GM12878 (cell line): Measurements from ENCODE around the gene NUDT22. TPM values are rescaled to one million over a fixed set of nuclear protein-coding genes. Genes with fewer than 3 reads are reported as not detected.
A peak's percentile ranks its signal among the peaks of the same experiment; 100 is the strongest.

Experiments used
- ASH2L ChIP-seq: fragments of 300-600, 200-600 bp; sonication (generic); IDR thresholded peaks from 2 replicates; pipeline ENCODE4 v1.6.1; 2017; ENCODE audit warnings: low read depth, mild to moderate bottlenecking, borderline replicate concordance
- BCL11A ChIP-seq: IDR thresholded peaks from 2 replicates; pipeline ENCODE4 v1.6.1; 2011; ENCODE audit warnings: low read depth, low read length
- BMI1 ChIP-seq: fragments of 450-650 bp; IDR thresholded peaks from 2 replicates; pipeline ENCODE4 v1.6.1; 2016; ENCODE audit warnings: mild to moderate bottlenecking, moderate library complexity, borderline replicate concordance
- CBFB ChIP-seq: IDR thresholded peaks from 2 replicates; pipeline ENCODE4 v1.6.1; 2016; ENCODE audit warnings: antibody characterized with exemption, low read depth
- CBX5 ChIP-seq: sonication (generic); IDR thresholded peaks from 2 replicates; pipeline ENCODE4 v1.6.1; 2016; ENCODE audit warnings: low read depth, moderate library complexity, mild to moderate bottlenecking, inconsistent platforms
- CHD2 ChIP-seq: IDR thresholded peaks from 2 replicates; pipeline ENCODE4 v1.6.1; 2011; ENCODE audit warnings: low read depth, low read length, improper control_type of control experiment, borderline replicate concordance
- CREB1 ChIP-seq: IDR thresholded peaks from 2 replicates; pipeline ENCODE4 v1.6.1; 2012; ENCODE audit warnings: low read depth, mild to moderate bottlenecking, inconsistent platforms
- DPF2 ChIP-seq: fragments of 450-650 bp; IDR thresholded peaks from 2 replicates; pipeline ENCODE4 v1.6.1; 2017; ENCODE audit warnings: mild to moderate bottlenecking
- IRF4 ChIP-seq: IDR thresholded peaks from 2 replicates; pipeline ENCODE4 v1.6.1; 2011; ENCODE audit warnings: low read depth, low read length
- KLF5 ChIP-seq: fragments of 450-650 bp; IDR thresholded peaks from 2 replicates; pipeline ENCODE4 v1.6.1; 2014; ENCODE audit warnings: mild to moderate bottlenecking; ENCODE audit not compliant: partially characterized antibody
- LARP7 ChIP-seq: fragments of 450-650 bp; IDR thresholded peaks from 2 replicates; pipeline ENCODE4 v1.6.1; 2017; ENCODE audit warnings: mild to moderate bottlenecking
- NFYA ChIP-seq: IDR thresholded peaks from 2 replicates; pipeline ENCODE4 v1.6.1; 2011; ENCODE audit warnings: low read depth, mild to moderate bottlenecking, low read length, improper control_type of control experiment, borderline replicate concordance
- NR2C2 ChIP-seq: IDR thresholded peaks from 2 replicates; pipeline ENCODE4 v1.6.1; 2011; ENCODE audit warnings: borderline replicate concordance, low read depth; ENCODE audit not compliant: control insufficient read depth, insufficient read length
- PAX8 ChIP-seq: fragments of 450-650 bp; IDR thresholded peaks from 2 replicates; pipeline ENCODE4 v1.6.1; 2017; ENCODE audit warnings: mild to moderate bottlenecking, moderate library complexity
- POLR2AphosphoS5 ChIP-seq: IDR thresholded peaks from 2 replicates; pipeline ENCODE4 v1.6.1; 2011; ENCODE audit warnings: mild to moderate bottlenecking, low read length, inconsistent platforms
- RAD51 ChIP-seq: fragments of 450-650 bp; IDR thresholded peaks from 2 replicates; pipeline ENCODE4 v1.6.1; 2016; ENCODE audit warnings: moderate library complexity, mild to moderate bottlenecking, inconsistent platforms
- RELA ChIP-seq: fragments of 450-650 bp; IDR thresholded peaks from 2 replicates; pipeline ENCODE4 v1.8.0; 2014; ENCODE audit warnings: borderline replicate concordance; ENCODE audit not compliant: partially characterized antibody
- SIN3A ChIP-seq: IDR thresholded peaks from 2 replicates; pipeline ENCODE4 v1.6.1; 2012; ENCODE audit warnings: low read depth, low read length, improper control_type of control experiment
- SPI1 ChIP-seq: IDR thresholded peaks from 2 replicates; pipeline ENCODE4 v1.6.1; 2011; ENCODE audit warnings: low read depth, mild to moderate bottlenecking, low read length, moderate library complexity, borderline replicate concordance; ENCODE audit not compliant: insufficient read depth
- STAT1 ChIP-seq: fragments of 450-650 bp; conservative IDR thresholded peaks from 2 replicates; pipeline ENCODE4 v1.6.1; 2014; ENCODE audit warnings: antibody characterized with exemption, mild to moderate bottlenecking
- SUPT20H ChIP-seq: IDR thresholded peaks from 2 replicates; pipeline ENCODE4 v1.6.1; 2011; ENCODE audit warnings: low read depth, mild to moderate bottlenecking, low read length, moderate library complexity, borderline replicate concordance; ENCODE audit not compliant: control insufficient read depth
- TARDBP ChIP-seq: IDR thresholded peaks from 2 replicates; pipeline ENCODE4 v1.6.1; 2016; ENCODE audit warnings: borderline replicate concordance
- TCF12 ChIP-seq: IDR thresholded peaks from 2 replicates; pipeline ENCODE4 v1.6.1; 2011; ENCODE audit warnings: low read depth, mild to moderate bottlenecking, low read length
- TCF3 ChIP-seq: IDR thresholded peaks from 2 replicates; pipeline ENCODE4 v1.6.1; 2012; ENCODE audit warnings: low read depth, mild to moderate bottlenecking, low read length, borderline replicate concordance; ENCODE audit not compliant: insufficient read depth
- ZNF622 ChIP-seq: fragments of 450-650 bp; IDR thresholded peaks from 2 replicates; pipeline ENCODE4 v1.6.1; 2017; ENCODE audit warnings: mild to moderate bottlenecking, inconsistent platforms
- polyA plus RNA-seq, 11 experiments: library from polyadenylated mRNA; depleted of rRNA in 4 of 11; unstranded in 6 of 11; stranded (reverse) in 5 of 11; fragments of >200 nt; fragmentation: Nextera tagmentation in 4 of 11; fragmentation: Illumina TruSeq in 1 of 11; extraction: Ambion mirVana in 4 of 11; extraction: Trizol in 1 of 11; gene quantifications; 1 replicate in 1 of 11; 2 replicates in 10 of 11; pipeline versions ENCODE4 v1.2.1 to v1.2.3, GENCODE V29; 2011 to 2016; ENCODE audit warnings: inconsistent platforms in 2 of 11, missing spikeins in 2 of 11, low read depth in 1 of 11
- total RNA-seq, 4 experiments: library from RNA; depleted of rRNA in 3 of 4; stranded (reverse); fragments of >200 nt in 3 of 4; fragmentation: Illumina TruSeq in 1 of 4; extraction: Trizol in 1 of 4; gene quantifications; 2 replicates each; pipeline versions ENCODE4 v1.2.1 to v1.2.3, GENCODE V29; 2013 to 2021
- TF ChIP-seq, protein P1 (sequence below): IDR thresholded peaks from 2 replicates; pipeline ENCODE4 v1.6.1; 2011; ENCODE audit warnings: borderline replicate concordance, low read depth, mild to moderate bottlenecking, moderate library complexity, low read length; ENCODE audit not compliant: insufficient read depth, poor library complexity, severe bottlenecking
- TF ChIP-seq, protein P2 (sequence below): IDR thresholded peaks from 2 replicates; pipeline ENCODE4 v1.6.1; 2012; ENCODE audit warnings: mild to moderate bottlenecking, low read depth, low read length
- TF ChIP-seq, protein P3 (sequence below): IDR thresholded peaks from 2 replicates; pipeline ENCODE4 v1.6.1; 2011; ENCODE audit warnings: low read depth, low read length, improper control_type of control experiment, borderline replicate concordance

The NUDT22 gene
- total and polyA plus RNA-seq, 10 of the 15 experiments (the other 5 are each of a cell fraction or from before 2014, with no cell fraction given): 6.7 to 115 (median 64.7) TPM

DNA sequence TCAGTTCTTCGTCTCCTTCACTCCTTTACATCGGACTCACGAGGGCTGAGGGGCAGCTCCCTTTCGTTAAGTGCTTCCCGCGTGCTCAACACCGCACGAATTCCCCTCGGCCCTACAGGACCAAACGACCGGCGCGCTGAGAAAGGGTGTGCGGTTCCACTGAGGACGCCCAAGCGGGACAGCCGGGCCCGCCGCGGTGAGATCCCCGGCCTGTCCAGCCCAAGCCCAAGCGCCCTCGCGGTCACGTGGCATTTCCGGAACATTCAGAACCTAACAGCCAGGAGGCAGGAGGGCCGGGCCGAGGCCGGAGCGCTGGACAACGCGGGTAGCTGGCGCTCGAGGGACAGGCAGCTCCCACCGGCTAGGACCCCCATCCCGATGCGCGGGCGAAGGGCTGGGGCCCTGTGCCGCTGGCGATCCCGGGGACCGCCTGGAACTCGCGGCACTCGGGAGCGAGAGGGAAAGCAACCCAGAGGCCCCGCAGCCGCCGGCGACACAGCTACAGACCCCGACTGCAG is 40.8 kb upstream of the NUDT22 start (continued):
- TF ChIP-seq KLF5 (no peak), SPI1 (no peak), BMI1 (no peak), NR2C2 (no peak), RAD51 (peak; percentile 46; the same call in 1 of the 2 replicates), CBFB (no peak; the same call in 1 of the 2 replicates), LARP7 (peak; percentile 87), RELA (peak; percentile 8), IRF4 (no peak), CBX5 (no peak), SIN3A (no peak; the same call in 1 of the 2 replicates), POLR2AphosphoS5 (peak; percentile 98), CREB1 (no peak), NFYA (no peak), PAX8 (no peak), DPF2 (no peak), TCF3 (peak; percentile 72; the same call in 1 of the 2 replicates), SUPT20H (no peak), CHD2 (no peak), STAT1 (peak; percentile 91; the same call in 1 of the 2 replicates), TCF12 (no peak; the same call in 1 of the 2 replicates), ZNF622 (no peak), ASH2L (no peak), TARDBP (no peak), BCL11A (no peak)
- TF ChIP-seq, protein P1, sequence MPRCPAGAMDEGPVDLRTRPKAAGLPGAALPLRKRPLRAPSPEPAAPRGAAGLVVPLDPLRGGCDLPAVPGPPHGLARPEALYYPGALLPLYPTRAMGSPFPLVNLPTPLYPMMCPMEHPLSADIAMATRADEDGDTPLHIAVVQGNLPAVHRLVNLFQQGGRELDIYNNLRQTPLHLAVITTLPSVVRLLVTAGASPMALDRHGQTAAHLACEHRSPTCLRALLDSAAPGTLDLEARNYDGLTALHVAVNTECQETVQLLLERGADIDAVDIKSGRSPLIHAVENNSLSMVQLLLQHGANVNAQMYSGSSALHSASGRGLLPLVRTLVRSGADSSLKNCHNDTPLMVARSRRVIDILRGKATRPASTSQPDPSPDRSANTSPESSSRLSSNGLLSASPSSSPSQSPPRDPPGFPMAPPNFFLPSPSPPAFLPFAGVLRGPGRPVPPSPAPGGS: no peak
- TF ChIP-seq, protein P2, sequence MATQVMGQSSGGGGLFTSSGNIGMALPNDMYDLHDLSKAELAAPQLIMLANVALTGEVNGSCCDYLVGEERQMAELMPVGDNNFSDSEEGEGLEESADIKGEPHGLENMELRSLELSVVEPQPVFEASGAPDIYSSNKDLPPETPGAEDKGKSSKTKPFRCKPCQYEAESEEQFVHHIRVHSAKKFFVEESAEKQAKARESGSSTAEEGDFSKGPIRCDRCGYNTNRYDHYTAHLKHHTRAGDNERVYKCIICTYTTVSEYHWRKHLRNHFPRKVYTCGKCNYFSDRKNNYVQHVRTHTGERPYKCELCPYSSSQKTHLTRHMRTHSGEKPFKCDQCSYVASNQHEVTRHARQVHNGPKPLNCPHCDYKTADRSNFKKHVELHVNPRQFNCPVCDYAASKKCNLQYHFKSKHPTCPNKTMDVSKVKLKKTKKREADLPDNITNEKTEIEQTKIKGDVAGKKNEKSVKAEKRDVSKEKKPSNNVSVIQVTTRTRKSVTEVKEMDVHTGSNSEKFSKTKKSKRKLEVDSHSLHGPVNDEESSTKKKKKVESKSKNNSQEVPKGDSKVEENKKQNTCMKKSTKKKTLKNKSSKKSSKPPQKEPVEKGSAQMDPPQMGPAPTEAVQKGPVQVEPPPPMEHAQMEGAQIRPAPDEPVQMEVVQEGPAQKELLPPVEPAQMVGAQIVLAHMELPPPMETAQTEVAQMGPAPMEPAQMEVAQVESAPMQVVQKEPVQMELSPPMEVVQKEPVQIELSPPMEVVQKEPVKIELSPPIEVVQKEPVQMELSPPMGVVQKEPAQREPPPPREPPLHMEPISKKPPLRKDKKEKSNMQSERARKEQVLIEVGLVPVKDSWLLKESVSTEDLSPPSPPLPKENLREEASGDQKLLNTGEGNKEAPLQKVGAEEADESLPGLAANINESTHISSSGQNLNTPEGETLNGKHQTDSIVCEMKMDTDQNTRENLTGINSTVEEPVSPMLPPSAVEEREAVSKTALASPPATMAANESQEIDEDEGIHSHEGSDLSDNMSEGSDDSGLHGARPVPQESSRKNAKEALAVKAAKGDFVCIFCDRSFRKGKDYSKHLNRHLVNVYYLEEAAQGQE: no peak
- TF ChIP-seq, protein P3, sequence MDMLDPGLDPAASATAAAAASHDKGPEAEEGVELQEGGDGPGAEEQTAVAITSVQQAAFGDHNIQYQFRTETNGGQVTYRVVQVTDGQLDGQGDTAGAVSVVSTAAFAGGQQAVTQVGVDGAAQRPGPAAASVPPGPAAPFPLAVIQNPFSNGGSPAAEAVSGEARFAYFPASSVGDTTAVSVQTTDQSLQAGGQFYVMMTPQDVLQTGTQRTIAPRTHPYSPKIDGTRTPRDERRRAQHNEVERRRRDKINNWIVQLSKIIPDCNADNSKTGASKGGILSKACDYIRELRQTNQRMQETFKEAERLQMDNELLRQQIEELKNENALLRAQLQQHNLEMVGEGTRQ: no peak
